Measurements from ENCODE around the gene TREML4.
A peak's percentile ranks its signal among the peaks of the same experiment; 100 is the strongest.

Gene TREML4

GRCh38 chr6:41255638-41256246 lies 27.6 kb downstream of the TREML4 start:
- no peak for DNase-seq

GRCh38 chr6:41256383-41256782 lies 28.2 kb downstream of the TREML4 start:
- no peak for DNase-seq

- DNase-seq: no peak
These were observed 29.4 kb downstream of the TREML4 start for GRCh38 chr6:41257369-41258195.

- no peak for DNase-seq
These were observed 30.0 kb downstream of the TREML4 start for GRCh38 chr6:41258196-41258493.

GRCh38 chr6:41262401-41262800 lies 34.3 kb downstream of the TREML4 start:
- no peak for DNase-seq

- DNase-seq: no peak
These were observed 35.1 kb downstream of the TREML4 start for GRCh38 chr6:41263267-41263666.

GRCh38 chr6:41266541-41266940 lies 38.4 kb downstream of the TREML4 start:
- DNase-seq: no peak

- DNase-seq: no peak
These were observed 40.3 kb downstream of the TREML4 start for GRCh38 chr6:41268478-41268877.

- DNase-seq: no peak
These were observed 41.0 kb downstream of the TREML4 start for GRCh38 chr6:41269166-41269565.

GRCh38 chr6:41269716-41270115 lies 41.6 kb downstream of the TREML4 start:
- DNase-seq: no peak

- DNase-seq: no peak
These were observed 43.8 kb downstream of the TREML4 start for GRCh38 chr6:41271901-41272395.

- DNase-seq: no peak
These were observed 44.6 kb downstream of the TREML4 start for GRCh38 chr6:41272591-41273240.

- DNase-seq: no peak
These were observed 45.6 kb downstream of the TREML4 start for GRCh38 chr6:41273714-41274113.

- no peak for DNase-seq
These were observed 46.1 kb downstream of the TREML4 start for GRCh38 chr6:41274256-41274655.

GRCh38 chr6:41275489-41275888 lies 47.3 kb downstream of the TREML4 start:
- DNase-seq: no peak

- DNase-seq: no peak
These were observed 49.5 kb downstream of the TREML4 start for GRCh38 chr6:41277605-41278004.

GRCh38 chr6:41278699-41279405 lies 50.7 kb downstream of the TREML4 start:
- DNase-seq: peak; percentile 76 to 78

- DNase-seq: no peak
These were observed 52.4 kb downstream of the TREML4 start for GRCh38 chr6:41280381-41281057.

- DNase-seq: no peak
These were observed 55.5 kb downstream of the TREML4 start for GRCh38 chr6:41283600-41283999.

- no peak for DNase-seq
These were observed 56.6 kb downstream of the TREML4 start for GRCh38 chr6:41284726-41285125.

GRCh38 chr6:41286544-41287346 lies 58.6 kb downstream of the TREML4 start, which contains the start of gene TREM1:
Gene TREM1 (minus strand): TSS chr6:41286682. CDS start chr6:41286655, 27 bp downstream.
- no peak for DNase-seq

All from activated T-cell treated with anti-CD3 and anti-CD28 coated beads, Interleukin-2, amount 50 U/mL, for 48 hours (primary cell).